ENCODE measurements around the gene CMA1.
"Not testable (repeated sequence)": the region's sequence is repeated elsewhere in the genome, so short reads cannot be mapped to it uniquely, and the experiment has no call there.

Gene CMA1

GRCh38 chr14:24508155-24508840, at the start of gene CMA1:
Gene CMA1, minus strand, starts transcription at chr14:24508265. Its CDS starts 30 bp downstream, at chr14:24508235.
- no peak for DNase-seq

GRCh38 chr14:24556756-24557155, 48.7 kb upstream of the CMA1 start:
- no peak for DNase-seq

GRCh38 chr14:24549064-24549463, 41.0 kb upstream of the CMA1 start:
- not testable (repeated sequence) for DNase-seq

- no peak for DNase-seq
Observed at GRCh38 chr14:24542346-24542936, 34.4 kb upstream of the CMA1 start.

GRCh38 chr14:24535737-24536136, 27.7 kb upstream of the CMA1 start:
- DNase-seq = no peak

GRCh38 chr14:24534286-24534685, 26.2 kb upstream of the CMA1 start:
- no peak for DNase-seq

- DNase-seq = not testable (repeated sequence)
Observed at GRCh38 chr14:24525877-24526620, 18.0 kb upstream of the CMA1 start.

- no peak for DNase-seq
Observed at GRCh38 chr14:24518851-24519250, 10.8 kb upstream of the CMA1 start.

GRCh38 chr14:24514209-24514608, 6.1 kb upstream of the CMA1 start:
- no peak for DNase-seq

- no peak for DNase-seq
Observed at GRCh38 chr14:24513009-24513408, 4.9 kb upstream of the CMA1 start.

GRCh38 chr14:24506443-24506842, 1.6 kb downstream of the CMA1 start:
- DNase-seq = no peak

GRCh38 chr14:24504425-24504950, 3.6 kb downstream of the CMA1 start:
- DNase-seq = no peak

GRCh38 chr14:24491586-24492408, 16.3 kb downstream of the CMA1 start:
- DNase-seq = not testable (repeated sequence)

GRCh38 chr14:24483604-24484252, 24.3 kb downstream of the CMA1 start:
- DNase-seq = no peak

- not testable (repeated sequence) for DNase-seq
Observed at GRCh38 chr14:24482699-24483303, 25.3 kb downstream of the CMA1 start.

- no peak for DNase-seq
Observed at GRCh38 chr14:24481622-24482324, 26.3 kb downstream of the CMA1 start.

- DNase-seq = not testable (repeated sequence)
Observed at GRCh38 chr14:24479999-24480398, 28.1 kb downstream of the CMA1 start.

- DNase-seq = no peak
Observed at GRCh38 chr14:24475261-24475660, 32.8 kb downstream of the CMA1 start.

- no peak for DNase-seq
Observed at GRCh38 chr14:24473211-24473610, 34.9 kb downstream of the CMA1 start.

GRCh38 chr14:24470450-24470849, 37.6 kb downstream of the CMA1 start:
- not testable (repeated sequence) for DNase-seq

- no peak for DNase-seq
Observed at GRCh38 chr14:24465805-24466204, 42.3 kb downstream of the CMA1 start.

All from NCI-H2029 treated with DMSO at 0.1 percent for 48 hours (cell line).